ENCODE data around the gene FEV.

FEV gene

DNA sequence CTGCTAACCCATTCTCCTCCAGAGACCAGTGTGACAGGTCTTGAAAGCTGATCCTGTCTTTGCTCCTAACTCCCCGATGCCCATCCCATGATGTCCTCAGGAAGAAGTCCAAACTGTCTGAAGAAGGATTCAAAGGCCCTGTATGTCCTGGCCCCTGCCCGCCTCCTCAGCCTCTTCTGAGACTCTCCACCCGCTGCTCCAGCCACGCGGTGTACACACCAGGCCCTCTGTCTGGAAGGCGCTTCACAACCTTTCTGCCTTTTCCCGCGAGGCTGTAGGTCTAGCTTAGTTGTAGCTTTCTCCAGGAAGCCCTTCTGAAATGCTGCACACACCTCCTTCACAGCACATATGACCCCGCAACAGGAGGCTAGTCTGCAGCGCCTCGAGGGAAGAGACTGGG is 31.7 kb upstream of the FEV start:
- DNase-seq, result no peak

DNA sequence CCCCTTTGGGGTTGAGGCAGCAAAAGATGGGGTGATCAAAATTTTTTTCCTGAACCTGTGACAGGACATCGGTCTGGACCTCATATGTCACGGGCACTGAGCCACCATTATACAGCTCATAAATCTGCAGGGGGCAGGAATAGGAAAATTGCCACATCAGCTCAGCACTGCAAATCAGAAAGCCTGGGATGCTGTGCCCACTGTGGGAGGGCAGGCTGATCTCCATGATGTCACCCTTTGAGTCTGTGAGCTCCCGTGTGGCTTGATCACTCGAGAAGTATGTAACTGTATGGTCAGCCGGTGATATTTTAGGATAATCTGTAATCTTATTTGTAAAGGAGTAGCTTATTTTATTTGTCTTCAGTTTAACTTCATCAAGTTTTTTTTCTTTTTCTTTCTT is 25.9 kb upstream of the FEV start:
- DNase-seq, result no peak

GRCh38 chr2:219010162-219010756 is 25.3 kb upstream of the FEV start:
- DNase-seq, result no peak

GRCh38 chr2:219009294-219009693 is 24.3 kb upstream of the FEV start:
- DNase-seq, result no peak

GRCh38 chr2:219003979-219004378 is 19.0 kb upstream of the FEV start:
- no peak for DNase-seq

- DNase-seq, result no peak
These were observed 18.3 kb upstream of the FEV start for GRCh38 chr2:219003267-219003634.

DNA sequence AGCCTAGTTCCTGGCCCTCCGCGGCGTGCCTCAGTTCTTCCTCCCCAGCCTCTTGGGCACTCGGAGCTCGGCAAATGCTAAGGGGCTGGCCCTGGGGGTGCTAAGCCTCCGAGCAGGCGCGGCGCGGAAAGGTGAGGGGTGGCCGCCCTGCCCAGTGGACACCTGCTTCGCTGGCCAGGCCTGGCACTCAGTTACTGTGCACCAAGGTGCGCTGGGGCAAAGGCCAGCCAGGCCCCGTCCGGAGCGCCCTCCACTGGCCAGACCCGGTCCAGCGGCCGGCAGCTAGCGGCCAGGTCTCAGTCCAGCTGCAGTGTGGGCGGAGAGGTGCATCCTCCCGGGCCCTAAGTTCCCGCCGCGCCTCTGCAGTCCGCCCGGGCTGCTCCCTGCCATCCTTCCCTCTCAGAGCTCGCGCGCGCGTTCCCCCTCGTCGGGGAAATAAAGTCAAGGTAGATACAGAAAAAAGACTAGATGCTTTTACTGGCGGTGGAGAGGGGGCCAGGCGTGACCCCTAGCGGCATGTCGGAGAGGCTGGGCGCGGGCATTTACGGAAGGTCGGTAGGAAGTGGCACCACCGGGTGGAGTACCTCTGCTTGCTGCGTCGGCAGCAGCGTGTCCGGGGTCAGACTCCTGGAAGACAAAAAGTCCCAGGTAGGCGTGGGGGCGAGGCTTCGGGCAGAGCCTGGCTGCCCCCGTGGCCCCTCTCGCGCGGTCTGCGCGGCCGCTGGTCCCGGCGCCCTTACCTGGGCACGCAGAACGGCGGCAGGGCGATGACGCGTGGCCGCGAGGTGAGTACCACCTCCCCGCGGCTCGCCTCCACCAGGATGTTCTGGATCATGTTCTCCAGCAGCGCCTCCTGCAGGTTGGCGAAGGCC is 17.6 kb upstream of the FEV start:
- peak; percentile 49 for DNase-seq

DNA sequence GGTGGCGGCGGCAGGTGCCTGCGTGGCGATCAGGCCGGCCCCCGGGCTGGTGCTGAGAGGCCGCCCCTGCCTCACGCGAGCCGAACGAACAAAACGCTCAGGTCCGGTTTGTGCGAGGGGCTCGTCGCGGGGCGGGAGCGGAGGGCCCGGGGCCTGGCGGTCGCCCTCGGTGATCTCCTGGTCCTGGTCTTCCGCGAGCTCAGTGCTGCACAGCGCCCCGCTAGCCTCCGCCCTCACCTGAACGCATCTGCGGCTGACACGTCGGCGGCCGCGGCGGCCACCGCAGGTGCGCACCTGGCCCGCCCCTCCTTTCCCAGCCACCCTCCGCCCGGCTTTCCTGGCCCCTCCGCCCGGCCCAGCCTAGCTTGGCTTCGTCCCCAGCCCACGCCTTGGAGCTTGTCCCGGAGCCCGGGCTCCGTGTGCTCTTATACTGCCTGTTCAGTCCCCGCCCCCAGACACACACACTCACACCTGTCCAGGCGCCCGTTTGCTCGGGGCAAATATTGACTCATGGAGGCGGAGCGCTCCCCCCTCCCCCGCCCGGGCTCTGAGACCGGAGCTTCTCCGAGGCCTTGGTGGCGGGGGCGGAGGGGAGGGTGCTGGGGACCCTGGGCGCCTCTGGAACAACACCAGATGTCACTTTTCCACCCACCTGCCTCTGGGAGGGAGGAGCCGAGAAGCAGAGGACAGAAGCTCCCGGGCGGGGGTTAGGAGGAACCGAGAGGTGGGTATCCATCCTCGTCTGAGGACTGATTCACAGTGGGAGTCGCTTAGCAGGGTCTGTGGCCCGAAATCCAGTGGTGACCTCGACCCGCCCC is 16.8 kb upstream of the FEV start:
- peak; percentile 34 for DNase-seq

DNA sequence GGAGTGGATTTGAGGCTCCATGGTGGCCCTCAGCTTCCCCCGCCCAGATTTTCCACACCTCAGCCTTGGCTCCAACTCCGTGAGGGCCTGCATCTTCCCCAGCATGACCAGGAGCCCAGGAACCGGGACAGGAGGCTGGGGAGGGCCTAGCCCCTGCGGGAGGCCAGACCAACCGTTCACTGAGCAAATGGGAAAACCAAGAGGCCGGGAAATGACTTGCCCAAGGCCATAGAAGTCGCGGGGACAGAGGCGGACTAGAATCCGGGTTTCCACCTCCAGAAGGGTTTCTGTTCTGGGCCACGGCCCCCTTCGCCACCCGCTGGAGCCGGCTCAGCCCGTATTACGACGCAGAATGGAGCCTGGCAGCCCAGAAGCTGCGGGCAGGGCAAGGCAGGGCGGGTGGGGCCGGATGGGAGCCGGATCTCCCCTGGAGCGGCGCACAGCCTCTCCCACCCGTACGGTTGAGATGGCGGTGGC is 16.2 kb upstream of the FEV start:
- DNase-seq, result no peak

- DNase-seq, result no peak
These were observed 15.6 kb upstream of the FEV start for GRCh38 chr2:219000569-219000960.

DNA sequence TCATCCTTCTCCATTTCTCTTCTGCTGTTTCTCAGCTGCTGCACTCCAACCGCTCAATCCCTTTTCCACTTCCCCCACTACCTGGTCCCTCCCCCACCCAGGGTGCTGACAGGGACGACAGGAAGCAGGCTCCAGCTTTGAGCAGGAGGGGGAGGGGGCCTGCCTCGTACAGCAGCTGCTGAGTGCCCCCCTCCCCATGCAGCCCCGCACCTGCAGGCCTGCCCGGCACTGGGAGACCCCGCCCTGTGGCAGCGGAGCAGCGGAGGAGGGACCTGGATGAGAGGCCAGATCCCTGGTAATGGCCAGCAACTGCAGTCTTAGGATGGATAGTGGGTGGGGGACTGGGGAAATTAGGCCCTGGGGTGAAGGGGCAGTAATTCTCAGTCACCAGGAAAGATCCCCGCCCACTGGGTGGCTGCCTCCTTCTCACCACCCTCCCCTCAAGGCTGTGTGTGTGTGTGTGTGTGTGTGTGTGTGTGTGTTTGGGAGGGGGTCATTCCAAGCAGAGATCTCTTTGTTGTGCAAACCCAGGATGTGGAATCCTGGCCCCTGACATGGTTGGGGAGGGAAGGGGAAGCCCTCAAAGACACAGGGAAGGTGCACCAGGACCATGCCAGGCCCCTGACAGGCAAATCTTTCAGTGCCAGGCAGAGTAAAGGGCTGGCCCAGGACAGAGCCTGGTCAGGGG is 15.0 kb upstream of the FEV start:
- no peak for DNase-seq

- no peak for DNase-seq
These were observed 14.3 kb upstream of the FEV start for GRCh38 chr2:218999021-218999880.

- no peak for DNase-seq
These were observed 13.5 kb upstream of the FEV start for GRCh38 chr2:218998414-218999002.

DNA sequence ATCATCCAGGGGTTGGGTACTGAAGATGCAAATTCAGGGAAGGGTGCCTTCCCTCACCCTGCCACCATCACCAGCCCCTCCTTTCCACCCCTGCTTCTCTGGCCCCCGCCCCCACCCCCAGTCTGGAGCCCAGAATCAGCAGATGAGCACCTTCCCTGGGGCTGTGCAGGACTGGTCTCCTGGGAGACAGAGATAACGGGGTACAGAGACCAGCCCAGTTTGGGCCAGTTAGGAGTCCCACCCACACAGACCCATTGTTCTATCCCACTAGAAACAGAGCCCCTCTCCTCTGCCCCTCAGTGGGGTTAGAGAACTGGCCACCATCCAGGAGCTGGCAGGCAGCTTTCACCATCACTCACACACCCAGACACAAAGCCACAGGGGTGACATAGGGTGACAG is 12.7 kb upstream of the FEV start:
- DNase-seq, result no peak

DNA sequence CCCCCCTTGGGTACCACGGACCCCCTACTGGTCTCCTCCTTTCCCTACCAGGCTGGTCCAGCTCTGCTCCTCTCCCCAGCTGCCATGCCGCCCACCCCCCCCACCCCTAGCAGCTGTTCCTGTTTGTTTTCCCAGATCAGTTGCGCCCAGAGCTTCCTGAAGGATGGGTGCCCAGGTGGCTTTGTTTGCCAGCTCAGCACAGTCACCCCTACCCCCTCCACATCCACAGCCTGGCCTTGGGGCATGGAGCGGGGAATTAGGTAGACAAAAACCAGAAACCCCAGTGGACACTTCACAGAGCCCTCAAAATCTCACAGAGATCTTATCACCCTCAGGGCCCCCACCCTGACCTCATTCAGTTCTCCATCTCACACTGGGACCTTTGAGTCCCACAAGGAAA is 12.0 kb upstream of the FEV start:
- DNase-seq, result no peak

GRCh38 chr2:218995972-218996711 is 11.2 kb upstream of the FEV start:
- peak; percentile 79 for DNase-seq

DNA sequence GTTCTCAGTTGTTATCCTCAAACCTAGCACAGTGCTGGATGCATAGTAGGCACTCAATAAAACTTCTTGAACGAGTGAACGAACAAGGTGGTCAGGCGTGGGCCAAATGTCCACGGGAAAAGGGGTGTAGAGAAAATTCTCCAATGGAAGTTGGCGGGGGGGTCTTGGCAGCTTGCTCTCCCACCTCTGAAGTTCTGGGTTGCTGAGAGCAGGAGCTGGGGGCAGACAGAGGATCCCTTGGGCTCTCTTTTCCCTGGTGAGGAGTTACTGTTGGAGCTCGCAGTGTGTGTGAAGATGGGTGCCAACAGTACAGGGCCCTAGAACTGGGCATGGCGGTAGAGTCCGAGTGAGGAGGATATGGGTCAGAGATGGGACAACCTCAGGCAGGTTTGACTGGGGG is 10.6 kb upstream of the FEV start:
- DNase-seq, result no peak

DNA sequence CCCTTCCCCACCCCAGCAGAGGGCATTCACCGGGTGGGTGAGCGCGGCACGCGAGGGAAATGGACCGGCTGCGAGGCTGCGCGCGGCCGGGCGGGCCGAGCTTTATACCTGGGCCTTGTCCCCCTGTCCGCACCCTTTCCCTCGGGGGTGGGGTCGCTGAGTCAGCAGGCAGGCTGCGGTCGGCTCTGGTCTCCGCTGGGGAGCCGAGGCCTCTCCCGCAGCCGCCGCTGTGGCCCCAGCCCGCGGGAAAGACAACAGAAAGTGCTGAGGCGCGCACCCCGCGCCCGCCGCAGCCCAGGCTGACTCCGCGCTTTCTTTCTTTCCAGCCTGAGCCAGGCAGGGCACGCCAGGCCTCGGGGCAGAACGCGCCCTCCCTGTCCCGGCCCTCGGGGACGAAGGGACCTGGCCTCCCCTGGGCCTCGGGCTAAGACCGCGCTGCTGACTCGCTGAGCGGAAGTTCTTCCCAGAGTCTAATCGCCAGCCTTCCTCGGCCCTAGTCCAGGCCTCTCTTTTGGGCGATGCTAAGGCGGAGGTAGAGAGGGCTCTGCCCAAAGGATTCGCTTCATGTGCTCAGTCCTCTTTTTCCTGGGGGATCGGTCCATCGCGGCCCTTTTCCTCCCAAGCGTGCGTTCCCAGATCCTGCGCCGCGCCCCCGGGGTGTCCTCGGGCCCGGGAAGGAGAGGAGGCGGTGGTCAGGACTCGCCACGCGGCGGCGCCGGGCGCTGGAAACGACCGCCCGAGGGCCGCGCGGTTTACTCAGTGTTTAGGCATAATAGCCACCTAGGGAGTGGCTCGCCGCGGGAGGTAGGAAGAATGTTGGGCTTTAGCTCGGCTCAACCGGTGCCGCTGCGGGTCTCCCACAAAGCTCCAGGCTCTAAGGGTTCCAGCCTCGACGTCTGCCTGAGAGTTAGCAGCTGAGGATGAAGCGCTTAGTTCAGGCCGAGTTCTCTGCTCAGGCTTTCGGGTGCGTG is 8.6 kb upstream of the FEV start, which contains the start of gene CRYBA2:
Gene CRYBA2 (minus strand): TSS at position 78 of the 971 bp plus-strand sequence. CDS start 246 bp downstream, outside the sequence.
- no peak for DNase-seq

- no peak for DNase-seq
These were observed 7.8 kb upstream of the FEV start for GRCh38 chr2:218992703-218993344.
